DMS53 treated with DMSO at 0.1 percent for 48 hours (cell line): ENCODE data around the gene GALR2.

Experiments used
- DNase-seq: peaks from one replicate; lab custom pipeline; 2025; ENCODE audit not compliant: unreplicated experiment; lab: John Stamatoyannopoulos, UW

Gene GALR2

DNA sequence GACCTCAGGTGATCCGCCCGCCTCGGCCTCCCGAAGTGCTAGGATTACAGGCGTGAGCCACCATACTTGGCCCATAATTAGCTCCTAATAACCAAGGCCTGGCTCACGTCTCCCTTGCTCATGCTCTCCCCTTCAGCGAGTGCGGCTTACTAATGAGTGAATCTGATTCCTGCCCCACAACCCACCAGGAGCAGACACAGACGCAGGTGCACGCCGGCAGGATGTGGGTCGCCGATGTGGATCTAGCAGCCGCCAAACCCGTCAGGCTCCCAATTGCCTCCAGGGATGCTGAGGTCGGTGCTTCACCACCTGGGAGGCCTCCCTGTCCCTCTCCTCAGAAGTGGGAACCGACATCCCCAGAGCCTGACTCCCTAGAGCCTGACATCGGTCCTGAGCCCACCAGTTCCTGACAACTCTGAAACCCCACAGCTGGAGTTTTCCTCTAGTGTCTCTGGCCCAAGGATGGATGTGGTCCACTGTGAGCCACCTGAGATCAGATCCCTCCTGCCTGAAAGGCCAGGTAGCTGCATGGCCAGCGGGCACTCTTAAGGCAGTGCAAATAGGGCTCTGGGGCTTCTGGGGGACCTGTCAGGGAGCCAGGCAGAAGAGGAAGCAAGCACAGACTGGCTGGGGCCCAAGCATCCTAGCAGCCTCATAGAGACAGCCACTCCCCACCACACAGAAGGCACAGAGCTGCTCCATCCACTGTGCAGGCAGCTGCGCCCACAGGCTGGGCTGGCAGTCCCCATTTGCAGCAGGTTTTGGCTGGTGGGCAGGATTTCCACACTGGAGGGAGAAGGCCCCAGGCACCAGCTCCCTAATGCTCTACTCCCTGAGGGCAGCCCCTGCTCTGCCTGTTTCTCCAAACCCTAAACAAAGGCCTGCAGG lies 18.2 kb downstream of the GALR2 start:
- DNase-seq = no peak

DNA sequence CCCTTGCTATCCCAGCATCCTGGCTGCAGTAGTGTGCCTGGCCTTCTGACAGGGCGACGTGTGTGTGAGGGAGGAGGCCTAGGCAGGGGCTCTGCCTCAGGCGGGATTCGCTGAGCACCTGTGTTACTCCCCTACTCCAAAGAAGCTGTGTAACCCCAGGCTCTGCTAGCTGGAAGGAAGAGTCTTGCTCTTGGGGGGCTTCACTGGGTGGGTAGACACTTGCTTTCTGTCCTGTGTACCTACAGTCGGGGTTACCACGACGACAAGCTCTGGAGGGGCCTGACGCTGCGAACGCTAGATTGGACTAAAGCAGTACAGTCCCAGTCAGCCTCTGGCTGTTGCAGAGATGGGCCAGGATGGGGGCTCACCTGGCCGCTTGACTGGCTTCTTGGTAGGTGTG lies 19.5 kb downstream of the GALR2 start:
- DNase-seq = no peak

DNA sequence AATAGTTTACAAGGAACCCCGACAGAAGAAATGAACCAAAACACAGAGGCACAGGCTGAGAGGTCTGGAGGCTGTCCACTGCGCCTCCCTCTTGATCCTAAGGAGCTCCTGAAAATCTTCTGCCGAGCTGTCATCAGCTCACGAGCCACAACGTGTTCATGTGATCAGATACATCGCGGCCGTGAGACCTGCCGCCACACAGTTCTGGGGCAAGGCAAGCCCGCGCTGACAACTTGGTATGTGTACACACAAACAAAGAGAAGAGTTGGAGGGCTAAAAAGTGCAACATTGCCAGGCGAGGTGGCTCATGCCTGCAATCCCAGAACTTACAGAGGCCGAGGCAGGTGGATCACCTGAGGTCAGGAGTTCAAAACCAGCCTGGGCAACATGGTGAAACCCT lies 21.4 kb downstream of the GALR2 start:
- no peak for DNase-seq

DNA sequence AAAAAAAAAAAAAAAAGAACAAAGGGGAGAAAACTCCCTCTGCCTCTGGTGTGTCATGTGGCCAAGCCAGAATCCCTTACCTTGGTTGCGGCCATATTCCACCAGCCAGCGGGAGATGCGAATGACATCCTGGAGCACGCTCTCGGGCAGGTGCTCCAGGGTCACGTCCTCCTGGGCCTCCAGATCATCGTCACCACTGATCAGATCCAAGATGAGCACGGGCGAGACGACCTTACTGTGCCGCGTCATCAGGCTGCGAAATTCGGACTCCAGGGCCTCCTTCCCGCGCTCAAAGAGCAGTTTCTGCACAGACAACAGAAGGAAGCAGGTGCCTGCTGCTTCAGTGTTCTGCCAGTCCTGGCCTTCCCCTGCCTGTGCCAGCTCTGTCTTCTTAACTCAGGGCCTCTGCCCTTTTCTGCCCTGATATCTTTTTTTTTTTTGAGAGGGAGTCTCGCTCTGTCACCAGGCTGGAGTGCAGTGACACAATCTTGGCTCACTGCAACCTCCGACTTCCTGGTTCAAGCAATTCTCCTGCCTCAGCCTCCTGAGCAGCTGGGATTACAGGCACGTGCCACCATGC lies 23.2 kb downstream of the GALR2 start:
- DNase-seq = no peak

GRCh38 chr17:76102944-76103273 lies 28.3 kb downstream of the GALR2 start:
- DNase-seq = no peak

- DNase-seq = peak; percentile 83
Measured at GRCh38 chr17:76103274-76104139, 28.9 kb downstream of the GALR2 start, which contains the start of gene EXOC7. Gene EXOC7 (minus strand): TSS chr17:76103787. CDS start chr17:76103692, 95 bp downstream.

GRCh38 chr17:76104140-76104895 lies 29.7 kb downstream of the GALR2 start:
- no peak for DNase-seq

DNA sequence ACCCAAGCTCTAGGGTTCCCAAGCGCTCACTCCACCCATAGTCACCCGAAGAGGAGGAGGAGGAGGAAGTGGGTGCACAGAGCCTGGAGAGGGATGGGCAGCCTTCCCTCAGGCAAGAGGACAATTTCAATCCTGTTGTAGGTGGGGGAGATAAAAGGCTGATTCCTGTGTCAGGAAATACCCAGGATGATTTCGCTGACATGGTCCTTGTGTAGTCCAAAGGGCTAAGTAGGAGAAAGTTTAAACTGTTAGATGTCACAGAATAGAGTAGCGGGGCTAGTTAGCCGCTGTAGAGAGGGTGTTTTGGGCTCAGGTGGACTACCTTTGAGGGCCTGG lies 30.3 kb downstream of the GALR2 start:
- no peak for DNase-seq

DNA sequence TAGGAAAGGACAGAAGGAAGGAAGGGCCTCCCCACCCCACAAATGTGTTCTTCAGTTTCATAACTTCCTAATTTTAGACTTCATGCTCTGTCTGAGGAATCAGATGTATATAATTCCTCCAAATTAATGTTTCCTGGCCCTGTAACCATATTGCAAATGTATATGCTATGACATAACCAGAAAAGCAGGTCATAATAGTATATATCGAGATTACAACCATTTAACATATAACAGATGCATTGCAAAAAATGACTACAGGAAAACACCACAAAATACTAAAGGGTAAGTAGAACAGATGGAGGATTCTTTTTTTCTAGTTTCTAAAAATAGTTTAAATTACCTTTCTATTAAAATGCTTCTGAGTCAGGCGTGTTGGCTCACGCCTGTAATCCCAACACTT lies 32.1 kb downstream of the GALR2 start:
- DNase-seq = no peak

- DNase-seq = no peak
Measured at GRCh38 chr17:76107509-76107908, 32.9 kb downstream of the GALR2 start.

DNA sequence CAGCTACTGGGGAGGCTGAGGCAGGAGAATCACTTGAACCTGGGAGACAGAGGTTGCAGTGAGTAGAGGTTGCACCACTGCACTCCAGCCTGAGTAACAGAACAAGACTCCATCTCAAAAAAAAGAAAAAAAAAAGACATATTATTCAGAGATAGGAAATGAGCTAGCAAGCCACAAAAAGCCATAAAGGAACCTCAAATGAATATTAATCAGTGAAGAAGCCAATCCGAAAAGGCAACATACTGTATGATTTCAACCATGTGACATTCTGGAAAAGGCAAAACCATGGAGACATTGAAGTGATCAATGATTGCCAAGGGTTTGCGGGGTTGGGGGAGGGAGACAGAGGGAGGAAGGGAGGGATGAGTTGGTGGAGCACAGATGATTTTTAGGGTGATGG lies 37.4 kb downstream of the GALR2 start:
- no peak for DNase-seq

GRCh38 chr17:76115138-76115754 lies 40.7 kb downstream of the GALR2 start:
- DNase-seq = no peak

- no peak for DNase-seq
Measured at GRCh38 chr17:76119409-76120371, 45.1 kb downstream of the GALR2 start.

DNA sequence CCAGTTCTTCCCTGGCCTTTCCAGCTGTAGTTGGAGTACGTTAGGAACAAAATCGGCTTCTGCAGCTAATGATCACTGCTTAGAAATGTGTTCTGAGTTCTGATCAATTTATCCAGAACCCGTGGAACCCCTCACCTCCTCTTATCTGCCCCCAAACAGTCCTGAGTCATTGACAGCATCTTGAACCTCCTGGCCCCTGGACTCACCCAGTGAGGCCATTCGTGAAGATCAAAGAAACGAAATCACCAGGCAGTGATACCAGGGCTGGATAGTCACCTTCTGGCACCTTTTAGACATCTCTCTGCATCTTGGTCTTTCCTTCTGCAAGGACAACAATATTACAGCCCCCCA lies 46.1 kb downstream of the GALR2 start:
- DNase-seq = no peak

DNA sequence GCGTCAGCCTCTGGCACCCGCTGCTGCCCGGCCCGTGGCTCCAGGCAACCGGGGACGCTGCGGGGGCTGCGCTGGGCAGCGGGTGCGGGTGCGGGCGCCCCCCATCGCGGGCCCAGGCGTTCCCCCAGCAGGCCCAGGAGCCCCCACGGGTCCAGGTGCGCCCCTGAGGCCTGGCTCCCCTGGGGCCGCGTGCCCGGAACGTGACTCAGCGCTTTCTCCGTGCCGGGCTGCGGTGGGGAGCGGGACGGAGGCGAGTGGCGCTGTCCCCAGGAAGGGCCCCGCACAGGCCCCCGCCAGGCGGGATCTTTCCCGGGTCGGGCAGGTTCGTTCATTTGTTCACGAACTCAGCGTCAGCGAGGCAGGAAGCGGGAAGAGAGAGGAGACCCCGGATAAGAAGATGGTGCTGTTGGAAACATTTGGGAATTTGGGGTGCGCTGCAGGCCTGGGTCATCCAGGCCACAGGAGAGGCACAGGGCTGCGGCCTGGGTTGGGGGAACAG lies 47.4 kb downstream of the GALR2 start:
- DNase-seq = no peak

GRCh38 chr17:76122431-76123190 lies 48.0 kb downstream of the GALR2 start:
- no peak for DNase-seq

- DNase-seq = no peak
Measured at GRCh38 chr17:76123191-76123499, 48.6 kb downstream of the GALR2 start.

DNA sequence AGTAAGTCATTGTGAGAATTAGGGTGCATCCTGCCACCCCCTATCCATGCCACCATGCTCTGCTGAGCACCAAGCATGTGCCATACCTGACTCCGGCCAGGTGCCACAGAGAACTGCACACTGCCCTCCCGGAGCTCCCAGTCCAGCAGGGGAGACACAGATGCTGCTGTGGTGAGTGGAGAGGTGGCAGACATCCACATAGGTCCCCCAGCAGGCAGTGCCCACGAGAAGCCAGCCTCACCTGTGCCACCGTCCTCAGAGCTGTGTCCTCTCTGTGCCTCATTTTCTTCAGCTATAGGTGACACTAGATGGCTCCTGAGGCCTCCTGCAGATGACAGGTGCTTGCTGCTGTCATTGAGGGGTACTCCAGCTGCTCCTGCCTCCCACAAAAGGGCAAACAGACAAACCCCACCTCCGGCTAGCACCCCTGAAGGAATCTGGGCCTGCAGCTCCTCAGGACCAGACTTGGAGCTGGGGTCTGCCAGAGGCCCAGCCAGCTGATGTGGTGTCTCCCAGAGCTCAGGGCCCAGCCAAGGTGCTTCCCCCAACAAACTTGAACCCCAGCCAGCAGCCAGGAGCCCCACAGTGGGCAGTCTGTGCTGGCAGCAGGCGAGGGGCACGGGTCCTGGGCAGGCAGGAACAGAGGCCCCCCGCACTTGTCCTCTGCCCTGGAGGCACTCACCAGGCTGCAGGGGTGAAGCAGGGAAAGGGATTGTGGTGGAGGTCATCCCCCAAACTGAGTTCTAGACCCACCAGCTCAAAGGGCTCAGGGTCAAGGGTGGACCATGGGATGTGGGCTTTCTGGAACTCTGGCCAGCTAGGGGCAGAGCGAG lies 49.4 kb downstream of the GALR2 start:
- no peak for DNase-seq
